GM11168 (cell line): Measurements from ENCODE around the gene SPECC1.
"Not testable (repeated sequence)": the region's sequence is repeated elsewhere in the genome, so short reads cannot be mapped to it uniquely, and the experiment has no call there.

ENCODE experiments used
- in situ Hi-C: fragments of 300-500 bp; cut with MboI; formaldehyde crosslinking; loops from one replicate; pipeline ENCODE4 v1.12.0; 2022; ENCODE audit warnings: low sequenced_read_pairs; ENCODE audit not compliant: unreplicated experiment

Gene SPECC1

DNA sequence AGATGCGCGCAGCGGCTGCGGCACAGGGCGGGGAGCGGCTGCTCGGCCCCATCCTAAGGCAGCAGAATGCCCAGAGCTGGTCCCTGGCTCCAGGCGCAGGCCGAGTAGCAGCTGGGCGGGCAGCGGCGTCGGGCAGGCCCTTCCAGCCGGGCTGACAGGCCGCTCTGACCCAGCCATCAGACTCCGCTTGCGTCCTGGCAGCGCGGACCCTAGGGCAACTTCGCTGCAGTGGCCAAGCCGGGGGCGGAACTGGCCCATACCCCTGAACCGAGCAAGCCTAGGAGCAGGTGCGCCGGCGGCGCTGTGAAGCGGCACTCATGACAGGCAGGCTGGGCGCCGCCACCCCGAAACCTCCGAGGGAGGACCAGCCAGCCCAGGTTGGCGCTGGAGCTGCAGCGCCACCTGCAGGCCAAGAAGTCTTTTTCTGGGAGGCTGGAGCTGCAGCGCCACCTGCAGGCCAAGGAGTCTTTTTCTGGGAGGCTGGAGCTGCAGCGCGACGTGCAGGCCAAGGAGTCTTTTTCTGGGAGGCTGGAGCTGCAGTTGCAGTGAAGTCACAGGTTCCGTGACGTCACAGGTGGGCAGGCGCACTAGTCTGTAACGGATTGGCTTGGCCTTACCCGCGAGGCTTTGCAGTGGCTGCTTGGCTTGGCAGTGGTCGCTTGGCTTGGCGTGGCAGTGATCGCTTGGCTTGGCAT is 311.5 kb downstream of the SPECC1 start:
- in situ Hi-C loops, result loop anchor here (25.0 kb wide), 1 partner anchor 333 kb away; the partner anchor contains the start of gene AKAP10

DNA sequence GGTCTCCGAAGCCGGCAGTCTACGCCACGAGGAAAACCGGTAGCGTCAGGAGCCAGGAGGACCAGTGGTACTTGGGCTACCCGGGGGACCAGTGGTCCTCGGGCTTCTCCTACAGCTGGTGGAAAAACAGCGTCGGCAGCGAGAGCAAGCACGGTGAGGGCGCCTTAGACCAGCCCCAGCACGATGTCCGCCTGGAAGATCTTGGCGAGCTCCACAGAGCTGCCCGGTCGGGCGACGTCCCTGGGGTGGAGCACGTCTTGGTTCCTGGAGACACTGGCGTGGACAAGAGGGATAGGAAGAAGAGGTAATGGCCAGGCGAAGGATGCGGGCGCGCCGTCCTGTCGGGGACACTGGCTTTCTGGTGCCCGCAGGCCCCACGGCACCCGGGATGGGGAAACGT is 312.2 kb downstream of the SPECC1 start:
- in situ Hi-C loops, result loop anchor here (25.0 kb wide), 1 partner anchor 334 kb away; the partner anchor contains the start of gene AKAP10

DNA sequence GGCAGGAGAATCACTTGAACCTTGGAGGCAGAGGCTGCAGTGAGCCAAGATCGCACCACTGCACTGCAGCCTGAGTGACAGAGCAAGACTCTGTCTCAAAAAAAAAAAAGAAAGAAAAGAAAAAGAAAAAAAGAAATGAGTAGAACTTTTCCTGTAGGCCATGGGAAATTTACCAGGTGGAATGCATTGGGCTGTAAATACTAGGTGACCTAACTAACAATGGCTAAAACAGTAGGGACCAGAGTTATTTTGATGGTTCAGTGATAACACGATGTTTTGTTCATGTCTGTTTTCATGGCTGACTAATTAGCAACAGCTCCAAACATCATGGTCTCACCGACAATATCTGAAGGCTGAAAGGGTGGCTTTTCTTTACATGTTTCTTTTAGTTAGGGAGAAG is 318.6 kb downstream of the SPECC1 start:
- in situ Hi-C loops, result loop anchor here (25.0 kb wide), 1 partner anchor 1490 kb away; no protein-coding TSS in a partner anchor

DNA sequence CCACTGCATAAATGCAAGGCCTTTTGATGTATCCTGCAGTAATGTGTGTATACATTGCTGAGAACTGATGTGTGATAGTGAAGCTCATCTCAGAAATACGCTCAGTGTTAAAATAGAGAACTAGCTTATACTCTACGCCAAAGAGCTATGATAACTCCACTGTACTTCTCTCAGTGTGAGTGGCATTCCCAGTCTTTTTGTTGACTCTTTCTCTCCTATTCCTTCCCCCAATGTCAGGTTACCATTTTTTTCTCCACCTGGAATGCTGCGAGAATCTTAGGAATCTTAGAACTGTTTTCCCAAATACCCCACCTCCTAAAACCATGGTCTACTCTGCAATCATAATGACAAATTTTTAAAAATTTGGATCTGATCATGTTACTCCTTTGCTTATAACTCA is 342.2 kb downstream of the SPECC1 start:
- in situ Hi-C loops, result not testable (repeated sequence)

DNA sequence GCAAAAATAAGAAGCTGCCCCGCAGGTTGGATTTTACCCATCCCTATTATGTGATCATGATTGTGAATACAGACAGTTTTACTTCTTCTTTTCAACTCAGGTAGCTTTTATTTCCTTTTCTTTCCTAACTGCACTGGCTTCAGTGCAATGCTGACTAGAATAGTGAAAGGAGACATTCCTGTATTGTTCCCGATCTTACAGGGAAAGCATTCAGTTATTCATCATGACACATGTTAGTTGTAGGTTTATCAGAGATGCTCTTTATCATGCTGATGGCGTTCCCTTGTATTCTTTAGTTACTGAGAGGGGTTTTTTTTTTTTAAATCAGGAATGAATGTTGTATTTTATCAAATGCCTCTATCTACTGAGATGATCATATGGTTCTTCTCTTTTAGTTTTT is 343.4 kb downstream of the SPECC1 start:
- in situ Hi-C loops, result not testable (repeated sequence)

DNA sequence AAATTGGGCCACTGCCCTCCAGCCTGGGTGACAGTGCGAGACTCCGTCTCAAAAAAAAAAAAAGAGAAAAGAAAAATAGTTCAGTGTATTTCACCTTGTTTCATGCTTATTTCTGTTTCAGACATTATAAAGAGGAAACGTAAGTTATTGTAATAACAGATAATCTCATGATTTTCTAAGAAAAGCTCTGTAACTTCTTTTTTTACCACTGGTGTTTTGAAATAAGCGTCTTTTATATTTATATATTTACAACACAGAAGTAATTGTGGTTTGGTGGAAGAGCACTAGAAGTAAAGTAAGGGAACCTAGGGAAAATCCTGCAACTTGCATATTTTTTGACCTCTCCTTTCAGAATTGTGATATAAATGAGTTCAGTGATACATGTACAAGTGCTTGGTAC is 354.7 kb downstream of the SPECC1 start:
- in situ Hi-C loops, result not testable (repeated sequence)
